Naive thymus-derived CD4-positive, alpha-beta T cell (primary cell): ENCODE data around the gene RRM2. TPM values are rescaled to one million over a fixed set of nuclear protein-coding genes. Genes with fewer than 3 reads are reported as not detected.

ENCODE experiments used
- ATAC-seq: fragments of 150-1000 bp; cut with Tn5 transposase; 2 replicates; pipeline ENCODE4 v1.10.0; 2021; ENCODE audit warnings: mild to moderate bottlenecking, moderate library complexity
- CTCF ChIA-PET: fragments of 350-600 bp; sonication (Branson Sonifier 250); formaldehyde crosslinking; loops from one replicate; lab custom pipeline; 2021; ENCODE audit warnings: antibody characterized with exemption; lab: Charles Lee
- POLR2A ChIA-PET: fragments of 350-600 bp; sonication (Branson Sonifier 250); formaldehyde crosslinking; loops from one replicate; lab custom pipeline; 2021; ENCODE audit warnings: antibody characterized with exemption, inconsistent platforms; lab: Charles Lee
- DNase-seq, 9 donors: peaks; one replicate each; pipeline versions ENCODE4 v3.0.0 to v3.0.0-alpha.2; 2020 to 2022; ENCODE audit warnings: mixed read lengths in 1 of 9
- H3K27ac ChIP-seq: one replicate; pipeline ENCODE4 v1.7.0; 2013; ENCODE audit warnings: mild to moderate bottlenecking, low read depth, low read length, moderate library complexity
- H3K27me3 ChIP-seq, 2 donors: one replicate each; pipeline ENCODE4 v1.7.0; 2013; ENCODE audit warnings: low read length in 2 of 2, mild to moderate bottlenecking in 2 of 2, moderate library complexity in 2 of 2; ENCODE audit not compliant: control insufficient read depth in 2 of 2, insufficient read depth in 2 of 2
- H3K36me3 ChIP-seq, 3 experiments: 1 replicate in 2 of 3; 2 replicates in 1 of 3; pipeline ENCODE4 v1.7.0; 2013; ENCODE audit warnings: low read length in 3 of 3, mild to moderate bottlenecking in 3 of 3, moderate library complexity in 1 of 3; ENCODE audit not compliant: insufficient read depth in 3 of 3, control insufficient read depth in 2 of 3
- H3K4me1 ChIP-seq, 2 donors: one replicate each; pipeline ENCODE4 v1.7.0; 2013; ENCODE audit warnings: low read length in 2 of 2, mild to moderate bottlenecking in 2 of 2, moderate library complexity in 1 of 2; ENCODE audit not compliant: control insufficient read depth in 2 of 2, insufficient read depth in 2 of 2
- H3K4me3 ChIP-seq: 2 replicates; pipeline ENCODE4 v1.7.0; 2013; ENCODE audit warnings: mild to moderate bottlenecking, low read length
- H3K9me3 ChIP-seq, 3 experiments: 1 replicate in 2 of 3; 2 replicates in 1 of 3; pipeline ENCODE4 v1.7.0; 2013; ENCODE audit warnings: low read length in 3 of 3; ENCODE audit not compliant: control insufficient read depth in 2 of 3
- H3K27ac Mint-ChIP-seq, 9 donors: one replicate each; pipeline ENCODE4 v1.8.0; 2020 to 2022; ENCODE audit warnings: mixed read lengths in 9 of 9, mild to moderate bottlenecking in 8 of 9, moderate library complexity in 5 of 9, inconsistent platforms in 2 of 9
- H3K27me3 Mint-ChIP-seq, 5 donors: one replicate each; pipeline ENCODE4 v1.8.0; 2021 to 2022; ENCODE audit warnings: mixed read lengths in 5 of 5, mild to moderate bottlenecking in 1 of 5
- H3K36me3 Mint-ChIP-seq, 5 donors: one replicate each; pipeline ENCODE4 v1.8.0; 2020 to 2022; ENCODE audit warnings: mixed read lengths in 5 of 5, mild to moderate bottlenecking in 3 of 5, inconsistent platforms in 1 of 5
- H3K4me1 Mint-ChIP-seq, 7 donors: one replicate each; pipeline ENCODE4 v1.8.0; 2020 to 2022; ENCODE audit warnings: mixed read lengths in 7 of 7, mild to moderate bottlenecking in 3 of 7, inconsistent platforms in 1 of 7
- H3K4me3 Mint-ChIP-seq, 10 donors: one replicate each; pipeline ENCODE4 v1.8.0; 2020 to 2022; ENCODE audit warnings: mild to moderate bottlenecking in 10 of 10, mixed read lengths in 10 of 10, moderate library complexity in 6 of 10, inconsistent platforms in 2 of 10
- H3K9me3 Mint-ChIP-seq, 11 donors: one replicate each; pipeline ENCODE4 v1.8.0; 2020 to 2022; ENCODE audit warnings: mixed read lengths in 11 of 11, mild to moderate bottlenecking in 4 of 11, inconsistent platforms in 1 of 11, moderate library complexity in 1 of 11
- intact Hi-C, 2 donors: fragments of 100-400 bp; cut with micrococcal nuclease; formaldehyde crosslinking; loops; one replicate each; pipeline ENCODE4 v1.15.1; 2023
- polyA plus RNA-seq, 2 donors: library from polyadenylated mRNA; unstranded; fragments of 300-500 nt; fragmentation: Illumina TruSeq; gene quantifications; one replicate each; pipeline ENCODE4 v1.2.3, GENCODE V29; 2021
- total RNA-seq, 6 experiments: library from RNA in 5 of 6; stranded (reverse) in 5 of 6; gene quantifications; 1 replicate in 5 of 6; 2 replicates in 1 of 6; pipeline ENCODE4 v1.2.3 and lab custom pipeline; 2021 to 2026

Gene RRM2
- total and polyA plus RNA-seq, 7 experiments from 2014 or later, result 0.13 to 330 (median 0.51) TPM; not detected in 2

- Mint-ChIP-seq H3K36me3 (peaks cover 0 to 6% (median 0%) of the 10 kb centered on the region in 5 donors), H3K27ac (peak overlapping the region in 1 of 9 donors; percentile 51), H3K4me3 (peak overlapping the region in 1 of 10 donors; percentile 8), H3K9me3 (no peaks in the 10 kb centered on the region), H3K27me3 (no peaks in the 10 kb centered on the region), H3K4me1 (peaks cover 9 to 31% (median 13%) of the 10 kb centered on the region in 7 donors)
- ChIA-PET POLR2A (no interaction called here), CTCF (no interaction called here)
- Histone ChIP-seq H3K27me3 (no peaks in the 10 kb centered on the region), H3K36me3 (no peaks in the 10 kb centered on the region), H3K4me3 (no peak overlapping the region), H3K4me1 (no peaks in the 10 kb centered on the region), H3K27ac (no peak overlapping the region), H3K9me3 (no peaks in the 10 kb centered on the region)
- DNase-seq (no peak), ATAC-seq (no peak)
- intact Hi-C loops, result no loop called here
Observed at GRCh38 chr2:10161206-10161931, 38.8 kb downstream of the RRM2 start.

DNA sequence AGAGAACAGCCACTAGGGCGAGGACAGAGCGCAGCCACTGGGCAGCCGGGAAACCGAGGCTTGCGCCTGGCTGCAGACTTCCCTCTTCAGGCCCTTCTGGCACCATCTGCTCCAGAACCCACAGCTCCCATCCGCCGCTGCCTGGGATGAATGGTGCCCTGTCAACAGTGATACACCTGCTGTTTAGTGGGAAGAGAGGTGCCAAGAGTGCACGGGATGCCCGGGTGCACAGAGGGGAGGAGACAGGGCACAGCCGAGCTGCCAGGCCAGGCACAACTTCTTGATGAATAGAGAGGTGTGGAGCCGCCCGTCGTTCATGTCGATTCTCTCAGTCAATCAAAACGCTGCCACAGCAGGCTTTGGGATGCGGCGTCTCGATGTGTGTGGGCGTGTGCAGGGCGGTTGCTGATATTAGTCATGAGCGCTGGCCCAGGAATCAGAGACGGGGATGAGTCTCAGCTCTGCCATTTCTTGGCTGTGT is 39.5 kb downstream of the RRM2 start:
- no peaks in the 10 kb centered on the region for H3K4me1 ChIP-seq
- intact Hi-C loops, result no loop called here
- H3K36me3 ChIP-seq, result no peaks in the 10 kb centered on the region
- no peaks in the 10 kb centered on the region for H3K27me3 ChIP-seq
- ChIA-PET POLR2A (no interaction called here), CTCF (no interaction called here)
- Mint-ChIP-seq H3K9me3 (no peaks in the 10 kb centered on the region), H3K4me3 (no peak overlapping the region), H3K36me3 (peaks cover 0 to 6% (median 0%) of the 10 kb centered on the region in 5 donors), H3K4me1 (peaks cover 9 to 27% (median 13%) of the 10 kb centered on the region in 7 donors), H3K27ac (no peak overlapping the region), H3K27me3 (no peaks in the 10 kb centered on the region)
- H3K4me3 ChIP-seq, result no peak overlapping the region
- H3K27ac ChIP-seq, result no peak overlapping the region
- H3K9me3 ChIP-seq, result no peaks in the 10 kb centered on the region
- no peak for ATAC-seq
- no peak for DNase-seq

DNA sequence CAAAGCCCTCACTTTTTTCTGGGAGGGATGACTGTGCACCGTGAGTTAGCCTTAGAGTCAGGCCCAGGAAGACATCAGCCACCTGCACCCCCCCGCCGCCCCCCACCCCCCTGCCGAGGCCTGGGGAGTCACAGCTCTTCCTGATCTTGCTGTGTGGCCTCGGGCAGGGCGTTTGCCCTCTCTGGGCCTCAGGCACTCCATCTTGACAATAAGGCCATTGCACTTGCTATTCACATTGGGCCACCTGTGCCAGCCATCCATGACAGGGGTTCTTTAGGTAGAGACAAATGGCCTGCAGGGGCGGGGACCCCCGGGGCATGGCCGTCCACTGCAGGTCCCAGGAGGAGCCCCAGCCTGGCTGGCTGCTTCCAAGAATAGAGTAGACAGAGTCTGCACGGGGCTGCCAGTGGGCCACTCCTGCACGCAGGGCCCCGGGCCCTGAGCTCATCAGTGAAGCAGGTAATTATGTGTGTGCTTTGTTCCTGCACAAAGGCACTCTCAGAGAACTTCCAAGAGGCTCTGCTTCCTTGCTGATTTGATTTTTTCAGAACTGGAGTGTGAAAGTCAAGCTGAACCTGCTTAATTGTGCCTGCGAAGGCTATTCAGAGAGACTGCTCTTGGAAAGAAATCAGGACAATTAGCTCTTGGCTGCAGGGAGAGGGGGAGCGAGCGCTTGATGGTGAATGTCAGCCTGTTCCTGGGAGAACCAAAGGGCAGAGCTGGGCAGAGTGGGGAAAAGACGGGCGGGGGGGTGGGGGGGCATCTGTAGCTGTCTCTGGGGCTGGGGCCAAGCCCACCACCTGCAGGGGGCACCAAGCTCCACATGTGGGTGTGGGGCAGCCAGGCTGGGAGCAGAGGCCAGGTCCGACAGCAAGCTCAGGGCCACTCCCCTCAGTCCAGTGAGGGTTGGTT is 40.3 kb downstream of the RRM2 start:
- Mint-ChIP-seq H3K4me3 (no peak overlapping the region), H3K27ac (peak overlapping the region in 1 of 9 donors; percentile 11), H3K4me1 (peaks cover 9 to 27% (median 13%) of the 10 kb centered on the region in 7 donors), H3K36me3 (peaks cover 0 to 6% (median 0%) of the 10 kb centered on the region in 5 donors), H3K27me3 (no peaks in the 10 kb centered on the region), H3K9me3 (no peaks in the 10 kb centered on the region)
- H3K27ac ChIP-seq, result no peak overlapping the region
- no peaks in the 10 kb centered on the region for H3K9me3 ChIP-seq
- CTCF ChIA-PET, result interaction anchor here (1.0 to 1.3 kb wide), 2 partner anchors 38 to 246 kb away, joined by 3 to 8 read pairs; no protein-coding TSS in a partner anchor
- intact Hi-C loops, result loop anchor here in 1 of 2 donors (1.0 kb wide), 1 partner anchor 246 kb away; no protein-coding TSS in a partner anchor
- ATAC-seq (no peak), DNase-seq (no peak)
- H3K4me1 ChIP-seq, result no peaks in the 10 kb centered on the region
- H3K36me3 ChIP-seq, result no peaks in the 10 kb centered on the region
- H3K4me3 ChIP-seq, result no peak overlapping the region
- H3K27me3 ChIP-seq, result no peaks in the 10 kb centered on the region
- POLR2A ChIA-PET, result no interaction called here

- intact Hi-C loops, result loop anchor here in 1 of 2 donors (1.0 kb wide), 1 partner anchor 246 kb away; no protein-coding TSS in a partner anchor
- CTCF ChIA-PET, result interaction anchor here (1.0 to 1.3 kb wide), 2 partner anchors 39 to 245 kb away, joined by 3 to 8 read pairs; no protein-coding TSS in a partner anchor
Observed at GRCh38 chr2:10163498-10164486, 41.3 kb downstream of the RRM2 start.

DNA sequence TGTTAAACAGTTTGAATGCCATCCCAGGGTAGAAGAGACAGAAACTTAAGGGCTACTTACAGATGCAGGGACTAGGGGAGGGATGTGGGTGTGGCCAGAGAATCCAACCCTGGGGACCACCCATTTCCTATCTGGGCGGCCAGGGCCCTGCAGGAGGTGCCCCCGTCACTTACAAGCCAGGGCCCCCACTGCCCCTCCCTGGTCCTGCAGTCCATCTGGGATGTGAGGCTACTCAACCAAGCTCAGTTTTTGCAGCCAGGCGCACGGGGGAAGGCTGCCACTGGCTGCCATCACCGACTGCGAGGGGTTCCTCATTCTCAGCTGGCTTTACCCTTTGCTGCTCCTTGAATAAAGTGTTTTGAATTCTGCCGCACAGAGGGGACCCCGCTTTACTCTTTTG is 42.1 kb downstream of the RRM2 start:
- H3K4me1 Mint-ChIP-seq, result peaks cover 5 to 14% (median 7%) of the 10 kb centered on the region in 7 donors
- POLR2A ChIA-PET, result interaction anchor here (0.5 kb wide), 1 partner anchor 175 kb away, joined by 3 read pairs; no protein-coding TSS in a partner anchor
- intact Hi-C loops, result no loop called here
- DNase-seq (no peak), ATAC-seq (no peak)
- H3K4me1 ChIP-seq, result no peaks in the 10 kb centered on the region
- H3K36me3 ChIP-seq, result no peaks in the 10 kb centered on the region
- peaks cover 0 to 9% (median 0%) of the 10 kb centered on the region in 5 donors for H3K36me3 Mint-ChIP-seq
- H3K9me3 Mint-ChIP-seq, result peaks cover 0 to 1% (median 0%) of the 10 kb centered on the region in 11 donors
- H3K4me3 Mint-ChIP-seq, result no peak overlapping the region
- no peak overlapping the region for H3K27ac ChIP-seq
- H3K27me3 Mint-ChIP-seq, result no peaks in the 10 kb centered on the region
- no peak overlapping the region for H3K27ac Mint-ChIP-seq
- H3K9me3 ChIP-seq, result no peaks in the 10 kb centered on the region
- H3K27me3 ChIP-seq, result no peaks in the 10 kb centered on the region
- CTCF ChIA-PET, result no interaction called here
- no peak overlapping the region for H3K4me3 ChIP-seq

More at GRCh38 chr2:10163498-10164486, 41.3 kb downstream of the RRM2 start:
- Histone ChIP-seq H3K27ac (no peak overlapping the region), H3K36me3 (no peaks in the 10 kb centered on the region), H3K4me3 (no peak overlapping the region), H3K9me3 (no peaks in the 10 kb centered on the region), H3K27me3 (no peaks in the 10 kb centered on the region), H3K4me1 (no peaks in the 10 kb centered on the region)
- H3K9me3 Mint-ChIP-seq, result peaks cover 0 to 1% (median 0%) of the 10 kb centered on the region in 11 donors
- no peaks in the 10 kb centered on the region for H3K27me3 Mint-ChIP-seq
- peaks cover 0 to 9% (median 0%) of the 10 kb centered on the region in 5 donors for H3K36me3 Mint-ChIP-seq
- ATAC-seq, result no peak
- POLR2A ChIA-PET, result no interaction called here
- peak overlapping the region in 3 of 9 donors; percentile 18 to 36 (median 29) for H3K27ac Mint-ChIP-seq
- H3K4me3 Mint-ChIP-seq, result no peak overlapping the region
- DNase-seq, result no peak
- H3K4me1 Mint-ChIP-seq, result peaks cover 9 to 22% (median 13%) of the 10 kb centered on the region in 7 donors
